GM19397 (cell line): ENCODE data around the gene KRTAP10-4.
"Not testable (repeated sequence)": the region's sequence is repeated elsewhere in the genome, so short reads cannot be mapped to it uniquely, and the experiment has no call there.

ENCODE experiments used
- ATAC-seq: cut with Tn5 transposase; IDR thresholded peaks from one replicate; pipeline ENCODE4 v1.9.1; 2021; ENCODE audit warnings: mild to moderate bottlenecking, moderate library complexity; ENCODE audit not compliant: unreplicated experiment

The KRTAP10-4 gene

GRCh38 chr21:44578371-44579055 lies 5.0 kb downstream of the KRTAP10-4 start:
- ATAC-seq = no peak

- ATAC-seq = no peak
These were observed 5.7 kb downstream of the KRTAP10-4 start for GRCh38 chr21:44579056-44579832.

GRCh38 chr21:44579833-44580144 lies 6.3 kb downstream of the KRTAP10-4 start:
- no peak for ATAC-seq

GRCh38 chr21:44580231-44580821 lies 6.8 kb downstream of the KRTAP10-4 start, which contains the start of gene KRTAP10-5:
Gene KRTAP10-5 (minus strand): TSS chr21:44580604. CDS start chr21:44580578, 26 bp downstream.
- ATAC-seq = not testable (repeated sequence)

GRCh38 chr21:44581158-44581557 lies 7.6 kb downstream of the KRTAP10-4 start:
- ATAC-seq = no peak

GRCh38 chr21:44582055-44582454 lies 8.5 kb downstream of the KRTAP10-4 start:
- ATAC-seq = no peak

- no peak for ATAC-seq
These were observed 9.7 kb downstream of the KRTAP10-4 start for GRCh38 chr21:44583089-44583799.

- no peak for ATAC-seq
These were observed 10.2 kb downstream of the KRTAP10-4 start for GRCh38 chr21:44583800-44584147.

- ATAC-seq = no peak
These were observed 12.4 kb downstream of the KRTAP10-4 start for GRCh38 chr21:44585892-44586291.

- ATAC-seq = no peak
These were observed 15.6 kb downstream of the KRTAP10-4 start for GRCh38 chr21:44589094-44589493.

GRCh38 chr21:44589586-44590305 lies 16.2 kb downstream of the KRTAP10-4 start:
- no peak for ATAC-seq

- no peak for ATAC-seq
These were observed 16.8 kb downstream of the KRTAP10-4 start for GRCh38 chr21:44590311-44590721.

GRCh38 chr21:44590897-44591800 lies 17.6 kb downstream of the KRTAP10-4 start:
- not testable (repeated sequence) for ATAC-seq

- not testable (repeated sequence) for ATAC-seq
These were observed 18.2 kb downstream of the KRTAP10-4 start for GRCh38 chr21:44591801-44592130.

- no peak for ATAC-seq
These were observed 19.1 kb downstream of the KRTAP10-4 start, which contains the start of gene KRTAP10-6 for GRCh38 chr21:44592446-44593311. Gene KRTAP10-6 (minus strand): TSS chr21:44592505. CDS start chr21:44592484, 21 bp downstream.

- no peak for ATAC-seq
These were observed 20.3 kb downstream of the KRTAP10-4 start for GRCh38 chr21:44593598-44594405.

GRCh38 chr21:44594406-44594916 lies 20.9 kb downstream of the KRTAP10-4 start:
- no peak for ATAC-seq

- ATAC-seq = no peak
These were observed 22.0 kb downstream of the KRTAP10-4 start for GRCh38 chr21:44595524-44595923.
